Adipocyte (in vitro differentiated cells): ENCODE data around the gene ACTL8.

Experiments
- DNase-seq: peaks from one replicate; pipeline ENCODE4 v3.0.0-alpha.2; 2015; ENCODE audit warnings: low read depth
- H3K27me3 ChIP-seq: replicated peaks from 2 replicates; pipeline ENCODE4 v1.7.0; 2013; ENCODE audit warnings: mild to moderate bottlenecking, low read length, moderate library complexity; ENCODE audit not compliant: control insufficient read depth, insufficient read depth
- H3K36me3 ChIP-seq: 2 replicates; pipeline ENCODE4 v1.7.0; 2013; ENCODE audit warnings: low read length, mild to moderate bottlenecking, moderate library complexity; ENCODE audit not compliant: control insufficient read depth, insufficient read depth, severe bottlenecking
- H3K4me1 ChIP-seq: 2 replicates; pipeline ENCODE4 v1.7.0; 2013; ENCODE audit warnings: mild to moderate bottlenecking, low read length, moderate library complexity; ENCODE audit not compliant: control insufficient read depth, insufficient read depth
- H3K4me3 ChIP-seq: 2 replicates; pipeline ENCODE4 v1.7.0; 2013; ENCODE audit warnings: mild to moderate bottlenecking, low read length, moderate library complexity
- H3K9ac ChIP-seq: 2 replicates; pipeline ENCODE4 v1.7.0; 2013; ENCODE audit warnings: mild to moderate bottlenecking, low read length, moderate library complexity
- H3K9me3 ChIP-seq: 2 replicates; pipeline ENCODE4 v1.7.0; 2013; ENCODE audit warnings: mild to moderate bottlenecking, low read length, moderate library complexity; ENCODE audit not compliant: control insufficient read depth

ACTL8 gene

DNA sequence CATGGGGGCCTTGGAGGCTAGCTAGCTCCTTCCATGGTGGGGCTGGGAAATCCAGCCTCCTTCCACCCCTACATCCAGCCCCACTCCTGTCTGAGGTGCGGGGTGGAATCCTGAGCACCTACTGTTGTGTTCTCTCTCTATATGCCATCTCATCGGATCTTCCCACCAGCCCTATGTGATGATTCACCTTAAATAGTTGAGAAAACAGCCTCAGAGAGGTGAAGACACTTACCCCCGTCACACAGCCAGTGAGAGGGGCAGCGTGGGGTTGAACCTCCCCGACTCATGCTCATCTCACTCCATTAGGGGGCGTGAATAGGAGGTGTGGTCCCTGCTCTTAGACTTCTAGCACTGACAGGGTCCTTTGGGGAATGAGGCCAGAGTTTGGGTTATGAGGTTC, 31.0 kb upstream of the ACTL8 start:
- no peak overlapping the region for H3K9ac ChIP-seq
- no peaks in the 10 kb centered on the region for H3K36me3 ChIP-seq
- H3K4me3 ChIP-seq: no peak overlapping the region
- H3K27me3 ChIP-seq: no peaks in the 10 kb centered on the region
- no peaks in the 10 kb centered on the region for H3K4me1 ChIP-seq
- DNase-seq: no peak
- no peaks in the 10 kb centered on the region for H3K9me3 ChIP-seq

GRCh38 chr1:17725084-17725719, 29.9 kb upstream of the ACTL8 start:
- Histone ChIP-seq H3K36me3 (no peaks in the 10 kb centered on the region), H3K27me3 (no peaks in the 10 kb centered on the region), H3K4me1 (no peaks in the 10 kb centered on the region), H3K4me3 (no peak overlapping the region), H3K9ac (no peak overlapping the region), H3K9me3 (no peaks in the 10 kb centered on the region)
- DNase-seq: no peak

DNA sequence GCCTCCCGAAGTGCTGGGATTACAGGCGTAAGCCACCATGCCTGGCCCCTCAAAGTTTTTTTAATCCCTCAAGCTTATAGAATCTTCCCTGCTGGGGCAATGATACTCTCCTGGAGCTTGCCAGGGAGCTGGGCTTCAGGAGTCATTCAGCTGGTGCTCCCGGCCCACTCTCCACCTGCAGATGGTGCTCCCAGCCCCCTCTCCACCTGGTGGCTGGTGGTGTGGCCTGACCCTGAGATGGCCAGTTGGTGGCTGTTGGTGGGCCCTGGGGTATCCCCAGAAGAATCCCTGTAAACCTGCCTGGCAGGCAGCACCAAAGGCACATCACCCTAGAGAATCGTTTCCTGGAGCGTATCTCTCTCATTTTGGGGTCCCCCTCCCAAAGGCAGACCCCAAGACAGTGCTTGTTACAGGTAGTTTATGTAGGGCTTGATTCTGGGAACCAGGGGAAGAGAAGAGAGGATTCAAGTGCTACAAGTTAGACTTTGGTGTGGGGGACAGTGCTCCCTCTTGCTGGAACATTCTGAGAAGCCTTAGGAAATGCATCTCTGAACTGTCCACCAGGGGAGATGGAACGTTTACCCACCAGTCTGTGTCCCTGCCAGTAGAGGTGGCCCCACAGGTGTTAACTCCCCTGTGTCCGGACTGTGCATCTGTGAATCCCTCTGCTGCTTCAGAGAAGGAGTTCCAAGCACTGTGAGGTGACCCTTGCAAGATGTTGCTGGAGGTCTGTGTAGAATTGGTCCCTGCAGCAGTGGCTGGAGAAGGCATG, 29.1 kb upstream of the ACTL8 start:
- H3K27me3 ChIP-seq: no peaks in the 10 kb centered on the region
- no peak for DNase-seq
- H3K9ac ChIP-seq: no peak overlapping the region
- H3K9me3 ChIP-seq: no peaks in the 10 kb centered on the region
- no peaks in the 10 kb centered on the region for H3K4me1 ChIP-seq
- H3K36me3 ChIP-seq: no peaks in the 10 kb centered on the region
- H3K4me3 ChIP-seq: no peak overlapping the region

GRCh38 chr1:17728123-17728712, 26.9 kb upstream of the ACTL8 start:
- no peak overlapping the region for H3K9ac ChIP-seq
- no peaks in the 10 kb centered on the region for H3K9me3 ChIP-seq
- DNase-seq: no peak
- no peak overlapping the region for H3K4me3 ChIP-seq
- H3K4me1 ChIP-seq: peaks cover 5% of the 10 kb centered on the region
- H3K36me3 ChIP-seq: no peaks in the 10 kb centered on the region
- no peaks in the 10 kb centered on the region for H3K27me3 ChIP-seq

- H3K27me3 ChIP-seq: no peaks in the 10 kb centered on the region
- no peaks in the 10 kb centered on the region for H3K36me3 ChIP-seq
- no peak for DNase-seq
- no peak overlapping the region for H3K9ac ChIP-seq
- H3K4me3 ChIP-seq: no peak overlapping the region
- H3K9me3 ChIP-seq: no peaks in the 10 kb centered on the region
- H3K4me1 ChIP-seq: peaks cover 5% of the 10 kb centered on the region
These were observed 25.9 kb upstream of the ACTL8 start for GRCh38 chr1:17729248-17729647.

- H3K4me1 ChIP-seq: peaks cover 5% of the 10 kb centered on the region
- no peak overlapping the region for H3K9ac ChIP-seq
- no peak overlapping the region for H3K4me3 ChIP-seq
- no peak for DNase-seq
- H3K27me3 ChIP-seq: no peaks in the 10 kb centered on the region
- H3K9me3 ChIP-seq: no peaks in the 10 kb centered on the region
- H3K36me3 ChIP-seq: no peaks in the 10 kb centered on the region
These were observed 25.2 kb upstream of the ACTL8 start for GRCh38 chr1:17729909-17730308.

DNA sequence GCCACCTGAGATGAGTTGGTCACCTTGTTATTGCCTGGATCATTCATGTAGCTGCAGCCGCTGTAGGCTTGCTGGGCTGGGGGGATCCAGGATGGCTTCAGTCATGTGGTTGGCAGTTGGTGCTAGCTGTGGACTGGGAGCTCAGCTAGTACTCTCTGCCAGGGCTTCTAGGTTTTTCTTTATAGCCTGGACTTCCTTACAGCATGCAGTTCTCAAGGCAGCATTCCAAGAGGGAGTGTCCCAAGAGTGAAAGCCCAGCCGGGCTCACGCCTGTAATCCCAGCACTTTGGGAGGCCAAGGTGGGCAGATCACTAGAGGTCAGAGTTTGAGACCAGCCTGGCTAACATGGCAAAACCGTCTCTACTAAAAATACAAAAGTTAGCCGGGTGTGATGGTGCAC, 23.7 kb upstream of the ACTL8 start:
- no peak overlapping the region for H3K4me3 ChIP-seq
- no peak overlapping the region for H3K9ac ChIP-seq
- H3K27me3 ChIP-seq: no peaks in the 10 kb centered on the region
- H3K4me1 ChIP-seq: peaks cover 5% of the 10 kb centered on the region
- no peaks in the 10 kb centered on the region for H3K36me3 ChIP-seq
- no peaks in the 10 kb centered on the region for H3K9me3 ChIP-seq
- DNase-seq: no peak

GRCh38 chr1:17732475-17732874, 22.7 kb upstream of the ACTL8 start:
- H3K4me3 ChIP-seq: no peak overlapping the region

GRCh38 chr1:17733661-17734060, 21.5 kb upstream of the ACTL8 start:
- DNase-seq: no peak
- Histone ChIP-seq H3K9me3 (no peaks in the 10 kb centered on the region), H3K9ac (no peak overlapping the region), H3K4me1 (peaks cover 5% of the 10 kb centered on the region), H3K36me3 (no peaks in the 10 kb centered on the region), H3K27me3 (no peaks in the 10 kb centered on the region), H3K4me3 (no peak overlapping the region)

More at GRCh38 chr1:17732475-17732874, 22.7 kb upstream of the ACTL8 start:
- DNase-seq: no peak
- H3K9me3 ChIP-seq: no peaks in the 10 kb centered on the region
- peaks cover 5% of the 10 kb centered on the region for H3K4me1 ChIP-seq
- H3K9ac ChIP-seq: no peak overlapping the region
- no peaks in the 10 kb centered on the region for H3K27me3 ChIP-seq
- H3K36me3 ChIP-seq: no peaks in the 10 kb centered on the region

DNA sequence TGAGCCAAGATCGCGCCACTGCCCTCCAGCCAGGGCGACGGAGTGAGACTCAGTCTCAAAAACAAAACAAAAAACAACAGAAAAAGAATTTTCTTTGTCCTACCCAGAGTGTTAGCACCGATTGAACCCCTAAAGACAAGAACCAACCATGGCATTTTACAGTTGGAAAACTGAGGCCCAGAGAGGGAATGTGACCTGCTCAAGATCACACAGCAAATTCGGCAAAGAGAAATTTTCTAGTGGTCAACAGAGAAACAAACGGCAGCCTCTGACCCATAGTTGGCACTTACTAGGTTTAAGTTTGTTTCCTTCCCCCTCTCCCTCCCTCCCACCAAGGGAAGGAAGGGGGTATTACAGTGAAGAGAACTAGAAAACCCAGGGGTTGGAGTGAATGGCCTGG, 20.5 kb upstream of the ACTL8 start:
- H3K4me1 ChIP-seq: peaks cover 5% of the 10 kb centered on the region
- DNase-seq: no peak
- no peak overlapping the region for H3K9ac ChIP-seq
- no peak overlapping the region for H3K4me3 ChIP-seq
- H3K9me3 ChIP-seq: no peaks in the 10 kb centered on the region
- H3K27me3 ChIP-seq: no peaks in the 10 kb centered on the region
- H3K36me3 ChIP-seq: no peaks in the 10 kb centered on the region

DNA sequence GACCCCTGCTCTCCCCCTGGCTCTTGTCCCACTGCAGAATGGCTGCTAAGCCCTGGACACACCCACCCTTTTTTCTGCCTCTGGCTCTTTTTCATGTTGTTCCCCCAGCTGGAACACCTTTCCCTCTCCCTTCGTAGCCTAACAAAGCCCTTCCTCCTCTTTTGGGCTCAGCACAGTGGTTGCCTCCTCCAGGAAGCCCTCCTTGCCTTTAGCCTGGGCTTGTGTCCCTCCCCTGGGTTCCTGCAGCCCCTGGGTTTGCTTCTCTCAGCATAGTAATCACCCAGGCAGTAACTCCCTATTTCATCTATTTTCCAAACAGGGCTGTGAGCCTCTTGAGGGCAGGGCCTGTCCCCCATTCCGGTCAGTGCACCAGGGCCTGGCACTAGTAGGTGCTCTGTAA, 19.8 kb upstream of the ACTL8 start:
- Histone ChIP-seq H3K9me3 (no peaks in the 10 kb centered on the region), H3K36me3 (no peaks in the 10 kb centered on the region), H3K9ac (no peak overlapping the region), H3K4me3 (no peak overlapping the region), H3K4me1 (peaks cover 5% of the 10 kb centered on the region), H3K27me3 (no peaks in the 10 kb centered on the region)
- DNase-seq: no peak
